ENCODE results near the gene WTAP.
"Not testable (repeated sequence)": the region's sequence is repeated elsewhere in the genome, so short reads cannot be mapped to it uniquely, and the experiment has no call there.

The WTAP gene

GRCh38 chr6:159729598-159730331 lies 2.5 kb downstream of the WTAP start:
- no peak for DNase-seq

DNA sequence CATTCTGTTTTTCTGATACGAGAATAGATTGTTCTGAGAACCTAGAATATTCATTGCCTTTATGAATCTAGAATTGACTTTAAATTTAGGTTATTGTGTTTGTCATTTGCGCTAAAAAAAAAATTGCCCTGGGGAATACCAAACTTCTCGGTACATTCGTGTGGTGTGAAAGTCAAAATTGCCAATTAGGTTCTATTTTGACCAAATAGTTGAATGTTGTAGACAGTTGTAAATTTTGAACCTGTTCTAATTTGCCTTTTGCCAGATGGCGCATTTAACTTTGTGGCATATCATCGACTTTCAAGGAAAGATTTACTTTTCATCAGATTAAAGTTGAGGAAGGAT lies 3.0 kb downstream of the WTAP start:
- no peak for DNase-seq

GRCh38 chr6:159732550-159732949 lies 5.2 kb downstream of the WTAP start:
- DNase-seq = not testable (repeated sequence)

GRCh38 chr6:159733395-159733794 lies 6.1 kb downstream of the WTAP start:
- not testable (repeated sequence) for DNase-seq

DNA sequence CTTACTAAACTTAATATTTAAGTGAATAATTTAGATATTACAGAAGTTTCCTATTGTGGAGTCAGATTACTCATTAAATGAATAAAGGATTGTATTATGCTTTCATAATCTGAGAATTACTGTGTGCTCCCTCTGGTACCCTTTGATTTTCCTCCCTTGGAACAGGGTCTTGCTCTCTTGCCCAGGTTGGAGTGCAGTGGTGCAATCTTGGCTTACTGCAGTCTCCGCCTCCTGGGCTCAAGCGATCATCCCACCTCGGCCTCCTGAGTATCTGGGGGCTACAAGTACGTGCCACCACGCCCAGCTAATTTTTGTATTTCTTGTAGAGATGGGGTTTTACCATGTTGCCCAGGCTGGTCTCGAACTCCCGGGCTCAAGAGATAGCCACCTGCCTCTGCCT lies 9.6 kb downstream of the WTAP start:
- no peak for DNase-seq

- no peak for DNase-seq
Observed at GRCh38 chr6:159739341-159739740, 12.0 kb downstream of the WTAP start.

- no peak for DNase-seq
Observed at GRCh38 chr6:159742165-159742564, 14.9 kb downstream of the WTAP start.

GRCh38 chr6:159745081-159745480 lies 17.8 kb downstream of the WTAP start:
- no peak for DNase-seq

DNA sequence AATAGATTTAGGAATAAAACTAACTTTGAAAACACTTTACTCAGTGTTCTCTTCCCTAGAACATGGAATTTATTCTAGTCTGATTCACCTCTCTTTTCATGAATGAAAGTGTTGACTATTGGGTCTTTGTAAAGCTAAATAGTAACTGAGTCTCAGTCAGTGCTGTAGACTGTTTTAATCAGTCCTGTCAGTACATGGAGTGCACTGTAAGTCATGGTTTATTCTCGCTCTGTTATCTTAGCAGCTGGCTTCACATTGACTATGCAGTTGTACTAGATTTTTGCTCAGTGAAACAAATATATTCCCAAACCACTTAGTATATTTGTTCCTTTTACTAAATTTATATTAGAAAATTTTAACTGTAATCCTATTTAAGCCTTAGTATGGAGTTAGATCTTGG lies 19.5 kb downstream of the WTAP start:
- no peak for DNase-seq

- not testable (repeated sequence) for DNase-seq
Observed at GRCh38 chr6:159748127-159748526, 20.8 kb downstream of the WTAP start.

GRCh38 chr6:159751448-159751847 lies 24.1 kb downstream of the WTAP start:
- DNase-seq = no peak

- no peak for DNase-seq
Observed at GRCh38 chr6:159753081-159753872, 26.0 kb downstream of the WTAP start.

DNA sequence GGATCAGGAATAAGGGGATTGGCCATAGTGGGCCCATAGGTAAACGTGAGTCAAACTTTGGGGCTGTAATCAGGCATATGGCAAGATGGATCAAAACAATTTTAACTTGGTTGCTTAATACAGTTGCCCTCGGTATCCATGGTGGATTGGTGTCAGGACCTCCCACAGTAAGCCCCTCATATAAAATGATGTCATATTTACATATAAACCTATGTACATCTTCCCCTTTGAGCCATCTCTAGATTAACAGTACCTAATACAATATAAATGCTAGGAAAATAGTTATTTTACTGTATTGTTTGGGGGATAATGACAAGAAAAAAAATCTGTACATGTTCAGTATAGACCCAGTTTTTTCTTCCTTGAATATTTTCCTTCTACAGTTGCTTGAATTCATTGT lies 27.1 kb downstream of the WTAP start:
- no peak for DNase-seq

- no peak for DNase-seq
Observed at GRCh38 chr6:159754959-159755914, 27.9 kb downstream of the WTAP start.

DNA sequence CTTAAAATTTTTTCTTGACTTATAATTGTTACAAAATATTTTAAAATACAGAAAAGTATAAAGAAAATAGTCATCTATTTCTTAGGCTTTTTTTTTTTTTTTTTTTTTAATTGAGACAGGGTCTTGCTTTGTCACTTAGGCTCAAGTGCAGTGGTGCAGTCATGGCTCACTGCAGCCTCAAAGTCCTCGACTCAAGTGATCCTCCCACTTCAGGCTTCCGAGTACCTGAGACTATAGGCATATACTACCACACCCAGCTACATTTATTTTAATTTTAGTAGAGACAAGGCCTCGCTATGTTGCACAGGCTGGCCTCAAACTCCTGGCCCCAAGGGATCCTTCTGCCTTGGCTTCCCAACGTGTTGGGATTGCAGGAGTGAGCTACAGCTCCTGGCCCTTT lies 29.2 kb downstream of the WTAP start:
- peak; percentile 14 for DNase-seq

- DNase-seq = no peak
Observed at GRCh38 chr6:159758031-159759001, 31.0 kb downstream of the WTAP start.

DNA sequence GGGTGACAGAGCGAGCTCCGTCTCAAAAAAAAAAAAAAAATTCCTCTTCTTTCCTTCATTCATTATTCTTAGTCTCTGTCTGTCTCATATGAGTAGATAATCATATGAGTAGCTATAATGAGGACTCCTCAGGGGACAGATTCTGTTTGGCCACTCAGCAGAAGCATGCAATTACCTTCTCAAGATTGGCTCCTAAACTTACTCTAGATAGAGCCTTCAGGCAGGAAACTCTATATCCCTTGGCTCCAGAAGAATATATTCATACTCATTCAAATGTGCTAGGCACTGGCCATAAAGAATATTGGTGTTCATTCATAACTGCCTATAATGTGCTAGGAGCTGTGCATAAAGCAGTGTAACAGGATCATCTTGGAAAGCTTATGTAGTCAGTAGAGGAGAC lies 32.3 kb downstream of the WTAP start:
- DNase-seq = no peak

DNA sequence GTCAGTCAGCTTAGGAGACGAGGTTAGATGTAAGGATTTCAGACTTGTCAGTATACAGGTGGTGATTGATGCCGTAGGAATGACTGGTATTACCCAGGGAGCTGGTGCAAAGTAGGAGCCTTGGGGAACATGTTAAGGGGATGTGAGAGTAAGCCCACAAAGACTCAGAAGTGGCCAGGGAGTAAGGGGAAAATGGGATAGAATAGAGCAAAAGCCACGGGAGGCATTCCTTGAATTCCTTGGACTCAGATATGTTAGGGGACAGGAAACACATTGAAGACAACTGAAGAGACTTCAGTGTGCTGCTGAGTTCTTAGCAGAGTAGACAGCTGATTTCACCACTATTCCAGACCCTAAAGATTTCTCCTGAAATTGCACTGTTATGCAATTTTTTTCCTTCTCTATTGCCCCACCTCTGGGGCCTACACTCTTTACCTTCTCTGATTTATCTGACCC lies 33.3 kb downstream of the WTAP start:
- DNase-seq = no peak

DNA sequence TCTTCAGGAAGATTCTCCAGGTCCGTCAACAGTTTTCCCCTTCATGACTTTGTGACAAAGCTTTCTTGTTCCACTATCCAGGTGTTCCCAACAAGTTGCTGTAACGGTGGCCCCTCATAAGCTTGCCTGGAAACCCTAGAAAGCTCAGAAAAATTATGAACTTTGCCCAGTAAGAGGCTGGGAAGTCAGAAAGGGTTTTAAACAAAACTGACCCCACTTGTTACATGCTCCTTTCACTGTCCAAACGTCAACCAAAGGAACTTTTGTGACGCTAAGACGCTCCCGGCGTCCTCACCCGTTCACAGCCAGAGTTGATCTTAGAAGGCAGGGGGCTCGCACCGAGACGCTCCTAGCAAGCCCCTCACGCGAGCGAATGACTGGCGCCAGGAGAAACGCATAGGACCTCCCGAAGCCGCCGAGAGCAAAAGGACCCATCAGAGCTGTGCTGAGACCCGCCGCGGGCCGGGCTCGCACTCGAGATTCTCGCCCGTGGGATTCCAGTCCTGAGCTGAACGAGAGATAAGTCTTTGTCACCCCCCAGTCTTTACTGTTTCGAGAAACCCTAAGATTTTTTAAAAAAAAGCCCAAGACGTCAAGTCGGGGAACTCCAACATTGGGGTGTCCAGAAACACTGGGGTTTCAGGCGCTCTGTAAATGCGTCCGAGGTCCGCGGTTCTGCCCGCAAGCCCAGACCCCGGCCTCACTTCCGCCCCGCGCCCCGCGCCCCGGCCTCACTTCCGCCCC lies 34.0 kb downstream of the WTAP start:
- DNase-seq = no peak

DNA sequence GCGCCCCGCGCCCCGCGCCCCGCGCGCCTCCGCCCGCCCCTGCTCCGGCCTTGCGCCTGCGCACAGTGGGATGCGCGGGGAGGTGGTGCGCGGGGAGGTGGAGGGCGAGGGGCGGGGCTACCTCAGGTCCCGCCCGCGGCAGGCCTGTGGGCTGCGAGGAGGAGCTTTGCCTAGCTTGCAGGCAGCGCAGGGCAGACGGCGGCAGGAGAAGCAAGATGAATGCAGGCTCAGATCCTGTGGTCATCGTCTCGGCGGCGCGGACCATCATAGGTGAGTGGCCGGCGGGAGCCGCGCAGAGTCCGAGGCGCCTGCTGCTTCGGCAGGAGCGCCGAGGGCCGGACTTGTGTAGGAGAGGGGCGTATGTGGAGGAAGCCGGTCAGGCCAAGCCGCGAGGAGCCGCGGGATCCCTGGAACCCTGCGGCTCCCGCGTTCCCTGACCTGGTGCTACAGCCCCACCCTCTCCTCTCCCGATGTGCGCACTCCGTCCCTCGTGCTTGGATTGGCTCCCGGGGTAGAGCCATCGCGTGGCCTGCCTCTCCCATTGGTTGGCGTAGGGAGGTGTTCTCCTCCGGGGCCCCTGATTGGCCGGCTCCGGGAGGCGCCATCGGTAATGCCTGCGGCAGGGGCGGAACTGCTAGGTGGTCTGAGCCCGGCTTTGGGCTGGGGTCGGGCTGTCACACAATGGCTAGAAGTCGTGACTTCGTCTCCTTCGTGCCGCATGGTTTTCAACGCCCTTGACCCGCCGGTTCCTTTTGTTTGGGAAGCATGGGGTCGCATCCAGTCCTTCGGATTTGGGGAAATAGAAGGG lies 34.8 kb downstream of the WTAP start, which contains the start of gene ACAT2:
ACAT2 (plus strand) TSS at position 173 of the 808 bp plus-strand sequence; CDS start at position 216, 43 bp downstream.
- DNase-seq = peak; percentile 73
